Measurements from ENCODE around the gene STOML1.

- TF ChIP-seq POLR2A (IDR thresholded peaks at IDR 0.05) = no peak
- TF ChIP-seq CTCF (IDR thresholded peaks at IDR 0.05) = no peak
Observed at GRCh38 chr15:73948396-73948795, 43.7 kb downstream of the STOML1 start.
